SK-N-MC (cell line): ENCODE results near the gene AK8.

ENCODE experiments used
- DNase-seq: peaks from one replicate; pipeline ENCODE4 v3.0.0-alpha.2; 2011; ENCODE audit warnings: low read depth, low spot score
- H3K27ac ChIP-seq: fragments of 200-600 bp; sonication (generic); 2 replicates; pipeline ENCODE4 v1.5.1; 2016; ENCODE audit warnings: mixed run types
- H3K36me3 ChIP-seq: fragments of 200-600 bp; sonication (generic); 2 replicates; pipeline ENCODE4 v1.6.1; 2017; ENCODE audit warnings: antibody characterized with exemption, low read length, mixed read lengths; ENCODE audit not compliant: insufficient read depth
- H3K4me3 ChIP-seq: fragments of 200-600 bp; sonication (generic); 2 replicates; pipeline ENCODE4 v1.5.1; 2016
- H3K9ac ChIP-seq: fragments of 200-600 bp; sonication (generic); 2 replicates; pipeline ENCODE4 v1.8.0; 2017; ENCODE audit warnings: mixed run types, mixed read lengths; ENCODE audit not compliant: insufficient read length
- H3K9me3 ChIP-seq: fragments of 200-600 bp; sonication (generic); 2 replicates; pipeline ENCODE4 v1.6.1; 2017; ENCODE audit warnings: low read depth, mild to moderate bottlenecking, antibody characterized with exemption, low read length, moderate library complexity, mixed read lengths
- EZH2 ChIP-seq: fragments of 200-600 bp; sonication (generic); IDR thresholded peaks from one replicate; pipeline ENCODE4 v1.6.1; 2017; ENCODE audit warnings: antibody characterized with exemption
- FOXP2 ChIP-seq: optimal IDR thresholded peaks from 2 replicates; pipeline ENCODE3; 2011; ENCODE audit warnings: mild to moderate bottlenecking, moderate library complexity; ENCODE audit not compliant: insufficient read depth; ENCODE audit errors: extremely low read length, control extremely low read depth
- POLR2AphosphoS5 ChIP-seq: IDR thresholded peaks from 2 replicates; pipeline ENCODE4 v1.6.1; 2012; ENCODE audit warnings: mild to moderate bottlenecking, low read depth, low read length, borderline replicate concordance

Gene AK8

DNA sequence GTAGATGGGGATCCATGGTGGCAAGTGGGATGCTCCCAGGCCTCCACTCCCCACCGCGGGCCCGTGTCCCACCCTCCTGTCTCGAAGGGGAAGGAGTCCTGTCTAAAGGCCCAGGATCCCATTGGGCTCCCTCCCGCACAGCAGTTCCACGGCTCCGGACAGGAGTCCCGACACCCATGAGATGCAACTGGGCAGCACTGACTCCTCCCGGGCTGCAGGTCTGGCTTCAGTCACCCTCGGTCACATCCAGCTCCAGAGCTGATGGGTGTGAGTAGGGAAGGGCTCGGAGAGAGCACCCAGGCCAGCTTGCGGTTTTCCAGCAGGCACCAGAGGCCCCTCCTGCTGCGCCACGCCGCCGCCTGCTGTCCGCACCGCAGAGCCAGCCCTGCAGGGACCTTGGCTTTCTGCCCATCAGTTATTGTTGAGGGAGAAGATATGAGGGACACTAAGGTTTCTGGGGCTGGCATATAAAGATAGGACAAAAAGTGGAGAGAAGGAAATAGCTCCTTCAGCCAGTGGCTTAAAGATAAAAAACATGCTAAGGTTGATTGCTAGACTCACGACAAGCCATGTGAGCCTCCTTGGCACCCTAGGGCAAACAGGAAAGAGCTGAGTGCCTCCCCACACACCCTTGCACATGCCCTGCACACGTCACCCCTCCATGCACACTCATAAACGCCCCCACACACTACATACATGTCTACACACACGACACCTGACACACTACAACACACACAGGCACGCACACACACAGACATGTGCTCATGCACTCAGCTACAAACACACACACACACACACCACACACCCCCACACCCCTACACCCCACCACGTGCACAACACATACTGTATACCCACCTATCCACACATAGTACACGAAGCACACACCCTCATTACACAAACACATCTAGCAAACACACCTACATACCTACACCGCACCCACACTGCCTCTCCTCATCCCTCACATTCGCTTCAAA is 79.0 kb downstream of the AK8 start:
- no peak for DNase-seq
- H3K9me3 ChIP-seq = no peaks in the 10 kb centered on the region
- H3K4me3 ChIP-seq = no peak overlapping the region
- no peak overlapping the region for H3K27ac ChIP-seq
- H3K9ac ChIP-seq = no peak overlapping the region
- H3K36me3 ChIP-seq = no peaks in the 10 kb centered on the region
- TF ChIP-seq POLR2AphosphoS5 (no peak), FOXP2 (no peak), EZH2 (no peak)

DNA sequence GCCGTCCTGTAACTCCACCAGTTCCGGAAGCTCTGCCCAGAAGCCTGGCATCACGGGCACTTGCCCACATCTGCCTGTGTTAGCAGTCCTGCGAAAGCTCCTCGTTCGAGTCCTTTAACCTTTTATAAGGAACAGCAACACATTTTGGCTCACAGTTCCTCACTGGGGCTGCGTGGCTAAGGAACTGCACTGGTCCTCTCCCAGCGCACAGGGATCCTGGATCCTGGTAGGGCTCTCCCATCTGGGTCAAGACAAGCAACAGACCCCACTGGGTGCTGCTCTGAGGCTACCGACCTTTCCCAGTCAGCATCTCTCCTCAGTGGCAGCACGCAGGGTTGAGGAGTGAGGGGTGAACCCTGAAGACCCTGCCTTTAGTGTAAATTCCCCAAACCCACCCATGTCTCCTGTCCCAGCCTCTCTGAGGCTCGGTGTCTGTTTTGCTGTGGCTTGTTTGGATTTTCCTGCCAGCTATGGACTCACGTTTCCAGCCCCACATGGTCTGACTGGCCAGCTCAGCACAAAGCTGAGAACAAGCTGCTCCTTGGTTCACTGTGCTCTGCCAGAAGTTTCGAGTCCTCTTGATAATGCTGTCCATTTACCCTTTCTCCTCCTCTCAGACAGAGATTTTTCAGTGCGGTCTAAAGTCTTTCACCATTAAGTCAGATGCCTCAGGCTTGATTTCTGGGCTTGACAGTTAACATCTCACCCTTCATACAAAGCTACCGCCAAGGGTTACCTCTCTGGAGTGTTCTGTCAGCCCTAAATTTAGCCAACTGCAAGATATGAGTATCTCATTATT is 80.0 kb downstream of the AK8 start:
- no peak for DNase-seq
- Histone ChIP-seq H3K36me3 (no peaks in the 10 kb centered on the region), H3K4me3 (no peak overlapping the region), H3K27ac (no peak overlapping the region), H3K9ac (no peak overlapping the region), H3K9me3 (no peaks in the 10 kb centered on the region)
- TF ChIP-seq FOXP2 (no peak), EZH2 (no peak), POLR2AphosphoS5 (no peak)

DNA sequence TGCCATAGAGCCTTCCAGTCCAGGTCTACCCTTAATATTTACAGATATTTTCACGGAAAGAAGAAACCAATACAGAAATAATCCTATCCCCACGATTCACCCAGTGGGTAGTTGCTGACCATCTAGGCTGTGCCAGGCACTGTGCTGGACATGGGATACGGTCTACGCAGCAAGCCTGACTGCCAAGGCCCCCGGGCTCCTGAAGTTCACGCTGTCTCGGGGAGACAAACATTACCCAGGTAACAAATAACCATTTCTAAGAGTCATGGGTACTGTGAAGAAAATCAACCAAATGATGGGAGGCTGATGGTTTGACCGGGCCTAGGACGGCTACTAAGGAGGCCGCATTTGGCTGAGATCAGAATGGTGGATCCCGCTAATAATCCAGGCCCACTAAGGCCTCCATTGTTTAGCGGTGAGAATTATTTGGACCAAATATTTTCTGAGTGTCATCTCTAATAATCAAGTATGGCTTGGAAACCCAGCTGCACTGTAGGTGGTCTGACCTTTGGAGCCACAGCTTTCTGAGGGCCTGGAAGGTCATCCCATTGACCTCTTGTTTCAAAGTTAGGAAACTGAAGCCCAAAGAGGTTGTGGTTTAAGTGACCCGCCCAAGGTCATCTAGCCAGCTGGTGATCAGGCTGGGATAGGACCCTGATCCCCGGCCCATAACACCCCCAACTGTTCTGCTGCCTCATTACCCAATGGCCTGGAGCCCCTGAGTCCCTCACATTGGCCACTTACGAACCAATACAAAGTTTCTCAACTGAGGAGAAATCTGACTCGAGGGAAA is 82.4 kb downstream of the AK8 start:
- H3K4me3 ChIP-seq = no peak overlapping the region

DNA sequence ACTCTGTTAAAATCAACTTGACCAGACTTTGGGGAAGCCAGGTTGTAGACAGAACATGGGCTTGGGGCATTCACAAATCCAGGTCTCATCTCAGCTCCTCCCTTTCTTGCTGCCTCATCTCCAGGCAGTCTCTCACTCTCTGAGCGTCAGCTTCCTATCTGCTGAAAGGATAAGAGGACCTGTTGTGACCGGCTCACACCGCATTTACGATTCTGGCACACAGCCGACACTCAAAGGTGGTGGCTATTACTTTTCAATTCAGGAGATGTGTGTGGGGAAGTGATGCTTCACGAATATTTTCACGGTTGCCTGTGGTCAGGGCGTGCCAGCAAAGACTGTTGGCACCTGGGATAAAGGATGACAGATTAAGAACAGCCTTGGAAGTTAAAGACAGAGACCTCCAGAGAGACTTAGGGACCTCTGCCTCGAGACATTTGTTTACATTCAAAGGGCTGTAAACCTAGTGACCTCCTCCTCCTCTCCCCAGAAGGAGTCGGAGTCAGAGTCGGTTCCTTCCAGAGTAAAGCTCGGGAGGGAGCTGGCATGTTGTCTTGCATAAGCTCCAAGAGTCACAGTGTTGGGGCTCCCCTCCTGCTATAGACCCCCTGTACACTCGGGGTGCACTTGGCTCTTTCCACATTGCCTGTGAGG is 83.2 kb downstream of the AK8 start:
- H3K9ac ChIP-seq = no peak overlapping the region
- no peak overlapping the region for H3K4me3 ChIP-seq
- H3K27ac ChIP-seq = no peak overlapping the region
- no peaks in the 10 kb centered on the region for H3K36me3 ChIP-seq
- no peak for DNase-seq
- no peaks in the 10 kb centered on the region for H3K9me3 ChIP-seq
- TF ChIP-seq FOXP2 = no peak
- peak; percentile 56 for TF ChIP-seq EZH2
- no peak for TF ChIP-seq POLR2AphosphoS5

More for the DNA sequence above, 82.4 kb downstream of the AK8 start:
- no peak for DNase-seq
- Histone ChIP-seq H3K9me3 (no peaks in the 10 kb centered on the region), H3K9ac (no peak overlapping the region), H3K27ac (no peak overlapping the region), H3K36me3 (no peaks in the 10 kb centered on the region)
- no peak for TF ChIP-seq EZH2
- TF ChIP-seq POLR2AphosphoS5 = no peak
- TF ChIP-seq FOXP2 = no peak

DNA sequence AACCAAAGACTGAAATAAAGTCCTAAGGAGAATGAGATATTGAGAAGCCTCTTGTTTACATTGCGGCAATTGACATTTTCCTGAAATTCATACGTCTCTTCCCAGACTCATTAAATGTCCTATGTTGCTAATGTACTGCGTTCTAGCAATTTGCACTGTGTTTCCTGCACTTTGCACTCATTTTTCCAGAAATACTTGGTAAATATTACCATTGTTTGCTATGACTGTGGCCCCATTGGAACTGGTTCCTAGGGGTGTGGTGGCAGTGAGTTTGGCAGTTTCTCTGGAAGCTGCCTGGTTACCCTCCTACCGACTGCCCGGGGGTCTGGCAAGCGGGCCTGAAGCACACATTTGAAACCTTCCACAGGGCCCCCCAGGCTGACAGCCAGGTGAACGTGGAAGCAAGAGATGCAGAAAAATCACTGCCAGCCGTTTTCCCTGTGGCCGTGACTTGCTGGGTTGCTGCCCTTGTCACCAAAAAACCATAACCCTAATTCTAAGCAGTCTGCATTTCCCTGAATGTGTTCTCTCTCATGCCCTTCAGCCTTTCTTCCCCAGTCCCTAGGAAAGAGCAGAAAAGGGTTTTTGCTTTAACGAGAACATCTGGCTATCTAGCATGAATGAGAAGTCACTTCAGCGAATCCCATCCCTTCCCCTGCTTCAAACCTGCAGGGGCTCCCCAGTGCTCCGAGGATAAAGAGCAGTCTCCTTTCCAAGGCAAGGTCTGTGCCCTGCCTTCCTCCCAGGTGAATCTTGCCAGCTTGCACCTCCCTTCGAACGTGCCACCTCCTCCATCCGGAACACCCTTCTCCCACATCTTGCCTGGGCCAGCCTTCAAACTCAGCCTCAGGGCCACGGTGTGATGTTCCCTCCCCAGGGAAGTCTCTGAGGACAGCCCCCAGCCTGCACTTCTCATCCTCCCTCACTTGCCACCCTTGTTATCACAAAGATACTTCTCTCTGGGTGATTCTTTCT is 84.2 kb downstream of the AK8 start:
- Histone ChIP-seq H3K4me3 (no peak overlapping the region), H3K27ac (no peak overlapping the region), H3K36me3 (no peaks in the 10 kb centered on the region), H3K9ac (no peak overlapping the region), H3K9me3 (no peaks in the 10 kb centered on the region)
- no peak for DNase-seq
- TF ChIP-seq EZH2 (no peak), POLR2AphosphoS5 (no peak), FOXP2 (no peak)

DNA sequence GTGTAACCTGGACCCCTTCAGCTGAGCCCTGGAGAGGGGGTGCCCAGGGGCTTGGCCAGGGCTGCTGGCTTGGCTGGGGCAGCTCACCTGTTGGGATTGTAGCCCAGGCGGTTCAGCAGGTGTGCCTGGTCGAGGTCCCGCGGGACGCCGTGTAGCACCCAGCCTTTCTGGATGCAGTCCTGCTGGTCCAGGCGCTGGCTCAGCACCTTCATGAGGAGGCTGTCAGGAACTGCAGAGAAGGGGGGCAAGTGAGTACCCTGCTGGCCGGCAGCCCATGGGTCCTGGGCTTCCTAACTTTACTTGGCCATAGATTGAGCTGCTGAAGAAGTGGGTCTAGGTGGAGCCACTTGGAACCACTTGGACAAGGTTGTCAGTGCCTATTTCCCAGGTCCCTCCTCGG is 85.5 kb downstream of the AK8 start:
- Histone ChIP-seq H3K9ac (no peak overlapping the region), H3K27ac (no peak overlapping the region), H3K4me3 (no peak overlapping the region), H3K9me3 (no peaks in the 10 kb centered on the region), H3K36me3 (no peaks in the 10 kb centered on the region)
- TF ChIP-seq POLR2AphosphoS5 (no peak), EZH2 (no peak), FOXP2 (no peak)
- DNase-seq = no peak

DNA sequence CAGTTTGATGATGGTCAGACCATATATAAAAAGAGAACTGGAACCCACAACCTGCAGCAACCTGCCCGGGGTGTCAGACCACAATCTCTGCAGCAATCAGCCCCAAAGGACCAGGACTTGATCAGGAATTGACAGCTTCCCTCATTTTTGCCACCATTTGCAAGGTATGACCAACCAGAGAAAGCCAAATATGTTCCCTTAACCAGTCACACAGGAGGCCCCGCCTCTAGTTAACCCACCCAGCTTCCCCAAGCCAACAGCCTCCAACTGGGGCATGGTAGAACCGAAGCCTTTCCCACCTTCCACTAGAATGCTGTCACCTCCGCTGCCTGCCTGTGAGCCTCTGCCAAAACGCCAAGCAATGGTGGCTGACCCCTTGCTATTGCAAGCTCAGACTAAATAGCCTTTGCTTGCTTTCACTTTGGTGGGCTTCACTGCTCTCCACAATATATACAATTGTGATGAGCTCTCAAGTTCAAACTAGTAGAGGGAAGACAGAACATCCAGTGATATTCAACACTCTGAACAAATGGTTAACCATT is 86.3 kb downstream of the AK8 start:
- no peak overlapping the region for H3K9ac ChIP-seq
- no peak overlapping the region for H3K4me3 ChIP-seq
- DNase-seq = no peak
- H3K9me3 ChIP-seq = no peaks in the 10 kb centered on the region
- TF ChIP-seq POLR2AphosphoS5 = no peak
- no peak for TF ChIP-seq FOXP2
- TF ChIP-seq EZH2 = no peak
- H3K27ac ChIP-seq = no peak overlapping the region
- no peaks in the 10 kb centered on the region for H3K36me3 ChIP-seq
